Measurements from ENCODE around the gene GALNTL6. TPM values are rescaled to one million over a fixed set of nuclear protein-coding genes. Genes with fewer than 3 reads are reported as not detected.
A peak's percentile ranks its signal among the peaks of the same experiment; 100 is the strongest.

Gene GALNTL6
- total RNA-seq, 1 experiment from 2014 or later, result not detected

GRCh38 chr4:172986114-172986513 is 1172.9 kb downstream of the GALNTL6 start:
- no peaks in the 10 kb centered on the region for H3K79me2 ChIP-seq (ENCODE audit: low read depth)
- no peak overlapping the region for H3K4me3 ChIP-seq
- DNase-seq, result no peak
- intact Hi-C loops (cut with micrococcal nuclease; ENCODE audit: unreplicated experiment), result no loop called here
- H4K20me1 ChIP-seq (ENCODE audit: insufficient read depth), result no peaks in the 10 kb centered on the region
- H3K9me3 ChIP-seq (ENCODE audit: insufficient read depth, low read depth), result no peaks in the 10 kb centered on the region
- TF ChIP-seq, protein P1, sequence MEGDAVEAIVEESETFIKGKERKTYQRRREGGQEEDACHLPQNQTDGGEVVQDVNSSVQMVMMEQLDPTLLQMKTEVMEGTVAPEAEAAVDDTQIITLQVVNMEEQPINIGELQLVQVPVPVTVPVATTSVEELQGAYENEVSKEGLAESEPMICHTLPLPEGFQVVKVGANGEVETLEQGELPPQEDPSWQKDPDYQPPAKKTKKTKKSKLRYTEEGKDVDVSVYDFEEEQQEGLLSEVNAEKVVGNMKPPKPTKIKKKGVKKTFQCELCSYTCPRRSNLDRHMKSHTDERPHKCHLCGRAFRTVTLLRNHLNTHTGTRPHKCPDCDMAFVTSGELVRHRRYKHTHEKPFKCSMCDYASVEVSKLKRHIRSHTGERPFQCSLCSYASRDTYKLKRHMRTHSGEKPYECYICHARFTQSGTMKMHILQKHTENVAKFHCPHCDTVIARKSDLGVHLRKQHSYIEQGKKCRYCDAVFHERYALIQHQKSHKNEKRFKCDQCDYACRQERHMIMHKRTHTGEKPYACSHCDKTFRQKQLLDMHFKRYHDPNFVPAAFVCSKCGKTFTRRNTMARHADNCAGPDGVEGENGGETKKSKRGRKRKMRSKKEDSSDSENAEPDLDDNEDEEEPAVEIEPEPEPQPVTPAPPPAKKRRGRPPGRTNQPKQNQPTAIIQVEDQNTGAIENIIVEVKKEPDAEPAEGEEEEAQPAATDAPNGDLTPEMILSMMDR (conservative IDR thresholded peaks at IDR 0.05), result no peak
- TF ChIP-seq EZH2 (IDR thresholded peaks at IDR 0.05; ENCODE audit: low read depth), result no peak
- no peak overlapping the region for H2AFZ ChIP-seq
- CTCF ChIA-PET, result no interaction called here
- H3K4me1 ChIP-seq (replicated peaks; ENCODE audit: insufficient read depth), result peaks cover 18% of the 10 kb centered on the region
- BruUV-seq (replicated peaks), result no TSS peak
- H3K36me3 ChIP-seq (ENCODE audit: low read depth), result no peaks in the 10 kb centered on the region
- no peaks in the 10 kb centered on the region for H3K27me3 ChIP-seq (ENCODE audit: insufficient read depth, low read depth)
- H3F3A ChIP-seq (ENCODE audit: insufficient read depth, low read depth), result peaks cover 15% of the 10 kb centered on the region; the same call in 1 of the 2 replicates
- POLR2A ChIA-PET (ENCODE audit: unreplicated experiment), result no interaction called here
- H3K9me2 ChIP-seq (ENCODE audit: insufficient read depth), result no peaks in the 10 kb centered on the region
- peak overlapping the region; percentile 16; the same call in 1 of the 2 replicates for H3K4me2 ChIP-seq
- H3K27ac ChIP-seq, result 0 out of 2 replicates have a peak overlapping the region, but pooled peaks have one; percentile 28

GRCh38 chr4:172989984-172990820 is 1177.0 kb downstream of the GALNTL6 start:
- BruUV-seq (replicated peaks), result no TSS peak
- Histone ChIP-seq H3K27me3 (ENCODE audit: insufficient read depth, low read depth) (no peaks in the 10 kb centered on the region), H2AFZ (no peak overlapping the region), H3K4me1 (replicated peaks; ENCODE audit: insufficient read depth) (peaks cover 12% of the 10 kb centered on the region), H3K27ac (no peak overlapping the region), H3K9me2 (ENCODE audit: insufficient read depth) (no peaks in the 10 kb centered on the region), H3K4me2 (no peak overlapping the region), H3F3A (ENCODE audit: insufficient read depth, low read depth) (peaks cover 6% of the 10 kb centered on the region; the same call in 1 of the 2 replicates), H3K9me3 (ENCODE audit: insufficient read depth, low read depth) (no peaks in the 10 kb centered on the region), H4K20me1 (ENCODE audit: insufficient read depth) (no peaks in the 10 kb centered on the region), H3K36me3 (ENCODE audit: low read depth) (no peaks in the 10 kb centered on the region), H3K4me3 (no peak overlapping the region), H3K79me2 (ENCODE audit: low read depth) (no peaks in the 10 kb centered on the region)
- TF ChIP-seq, protein P1 (conservative IDR thresholded peaks at IDR 0.05), result no peak
- TF ChIP-seq EZH2 (IDR thresholded peaks at IDR 0.05; ENCODE audit: low read depth), result no peak
- CTCF ChIA-PET, result no interaction called here
- DNase-seq, result no peak
- intact Hi-C loops (cut with micrococcal nuclease; ENCODE audit: unreplicated experiment), result no loop called here
- POLR2A ChIA-PET (ENCODE audit: unreplicated experiment), result no interaction called here

DNA sequence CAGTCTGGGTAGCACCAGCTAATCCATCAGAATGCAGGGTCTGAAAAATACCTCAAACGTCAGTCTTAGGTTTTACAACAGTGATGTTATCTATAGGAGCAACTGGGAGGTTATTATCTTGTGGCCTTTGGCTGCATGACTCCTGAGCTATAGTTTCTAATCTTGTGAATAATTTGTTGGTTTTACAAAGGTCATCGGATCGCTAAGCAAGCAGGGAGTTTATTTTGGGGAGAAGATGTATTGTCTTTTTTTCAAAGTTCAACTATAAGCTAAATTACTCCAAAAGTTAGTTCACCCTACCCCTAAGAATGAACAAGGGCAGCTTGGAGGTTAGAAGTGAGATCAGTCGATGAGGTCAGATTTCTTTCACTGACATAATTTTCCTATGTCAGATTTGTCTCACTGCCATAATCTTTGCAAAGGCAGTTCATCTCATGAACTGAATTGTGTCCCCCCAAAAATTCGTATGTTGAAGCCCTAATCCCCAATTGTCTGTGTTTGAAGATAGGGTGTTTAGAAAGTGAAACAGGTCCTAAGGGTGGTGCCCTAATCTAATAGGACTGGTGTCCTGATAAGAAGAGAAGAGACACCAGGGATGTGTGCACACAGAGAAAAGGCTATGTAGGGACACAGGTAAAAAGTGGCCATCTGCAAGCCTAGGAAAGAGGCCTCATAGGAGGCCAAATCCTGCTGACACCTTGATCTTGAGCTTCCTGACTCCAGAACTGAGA is 1179.6 kb downstream of the GALNTL6 start:
- BruUV-seq (replicated peaks), result no TSS peak
- ChIA-PET CTCF (no interaction called here), POLR2A (ENCODE audit: unreplicated experiment) (no interaction called here)
- Histone ChIP-seq H3K4me1 (replicated peaks; ENCODE audit: insufficient read depth) (peaks cover 9% of the 10 kb centered on the region), H3F3A (ENCODE audit: insufficient read depth, low read depth) (no peaks in the 10 kb centered on the region), H3K9me3 (ENCODE audit: insufficient read depth, low read depth) (no peaks in the 10 kb centered on the region), H3K4me2 (no peak overlapping the region), H3K27ac (no peak overlapping the region), H2AFZ (no peak overlapping the region), H3K4me3 (no peak overlapping the region), H3K79me2 (ENCODE audit: low read depth) (no peaks in the 10 kb centered on the region), H3K27me3 (ENCODE audit: insufficient read depth, low read depth) (no peaks in the 10 kb centered on the region), H4K20me1 (ENCODE audit: insufficient read depth) (no peaks in the 10 kb centered on the region), H3K9me2 (ENCODE audit: insufficient read depth) (no peaks in the 10 kb centered on the region), H3K36me3 (ENCODE audit: low read depth) (no peaks in the 10 kb centered on the region)
- DNase-seq, result no peak
- intact Hi-C loops (cut with micrococcal nuclease; ENCODE audit: unreplicated experiment), result no loop called here
- TF ChIP-seq EZH2 (IDR thresholded peaks at IDR 0.05; ENCODE audit: low read depth), result no peak
- TF ChIP-seq, protein P1 (conservative IDR thresholded peaks at IDR 0.05), result no peak
